Gastrocnemius medialis (tissue), 4 donors: ENCODE measurements around the gene TRAF1. TPM values are rescaled to one million over a fixed set of nuclear protein-coding genes. Genes with fewer than 3 reads are reported as not detected.

Experiments
- ATAC-seq, 2 donors: fragments of 150-250 bp; one replicate each; pipeline ENCODE4 v1.9.1; 2016
- DNase-seq, 2 donors: peaks; one replicate each; pipeline ENCODE4 v3.0.0-alpha.2; 2019
- H3K27ac ChIP-seq, 4 donors: fragments of 200-600 bp; sonication (generic); 1 replicate in 1 of 4; 2 replicates in 3 of 4; pipeline ENCODE4 v1.5.1; 2016 to 2018; ENCODE audit warnings: mild to moderate bottlenecking in 2 of 4, moderate library complexity in 1 of 4
- H3K27me3 ChIP-seq, 3 donors: fragments of 200-600 bp; sonication (generic) in 2 of 3; 1 replicate in 1 of 3; 2 replicates in 2 of 3; pipeline versions ENCODE4 v1.5.1 to v1.6.0; 2016 to 2019; ENCODE audit warnings: mild to moderate bottlenecking in 1 of 3, moderate library complexity in 1 of 3
- H3K36me3 ChIP-seq, 2 donors: fragments of 200-600 bp; sonication (generic) in 1 of 2; one replicate each; pipeline ENCODE4 v1.5.1; 2017 to 2018
- H3K4me1 ChIP-seq, 2 donors: fragments of 200-600 bp; sonication (generic) in 1 of 2; one replicate each; pipeline ENCODE4 v1.5.1; 2016 to 2017; ENCODE audit warnings: mild to moderate bottlenecking in 2 of 2
- H3K4me3 ChIP-seq, 4 donors: fragments of 200-600 bp; sonication (generic) in 3 of 4; 1 replicate in 1 of 4; 2 replicates in 3 of 4; pipeline ENCODE4 v1.5.1; 2016 to 2019; ENCODE audit warnings: mild to moderate bottlenecking in 2 of 4
- H3K9me3 ChIP-seq, 3 donors: fragments of 200-600 bp; sonication (generic) in 2 of 3; 1 replicate in 1 of 3; 2 replicates in 2 of 3; pipeline ENCODE4 v1.5.1; 2016 to 2019
- CTCF ChIP-seq, 5 experiments: fragments of 450-650 bp in 3 of 5; fragments of 200-600 bp in 2 of 5; sonication (generic) in 2 of 5; IDR thresholded peaks in 4 of 5; conservative IDR thresholded peaks in 1 of 5; 1 replicate in 4 of 5; 2 replicates in 1 of 5; pipeline ENCODE4 v1.5.1; 2016 to 2019; ENCODE audit warnings: antibody characterized with exemption in 5 of 5, mild to moderate bottlenecking in 3 of 5, moderate library complexity in 3 of 5
- POLR2A ChIP-seq, 2 donors: fragments of 450-650 bp; IDR thresholded peaks; one replicate each; pipeline ENCODE4 v1.6.1; 2017; ENCODE audit warnings: antibody characterized with exemption in 2 of 2, mild to moderate bottlenecking in 2 of 2, moderate library complexity in 2 of 2
- in situ Hi-C, 4 donors: fragments of 200-750 bp; cut with MboI; loops; one replicate each; pipeline versions ENCODE4 v1.15.0 to v1.8.0; 2017; ENCODE audit warnings: low sequenced_read_pairs in 4 of 4
- intact Hi-C: fragments of 100-400 bp; cut with DNase I; formaldehyde crosslinking; loops from one replicate; pipeline ENCODE4 v1.15.1; 2023; ENCODE audit warnings: low total_unique reads
- total RNA-seq, 4 donors: library from RNA; depleted of rRNA; stranded (reverse); fragments of >200 nt; gene quantifications; one replicate each; pipeline versions ENCODE4 v1.1.0 to v1.2.3, GENCODE V29; 2016

TRAF1 gene
- total RNA-seq, 4 donors from 2014 or later: 0.42 to 1.6 (median 0.77) TPM

- DNase-seq (no peak), ATAC-seq (no peak)
- Histone ChIP-seq H3K36me3 (no peaks in the 10 kb centered on the region), H3K4me1 (peaks cover 22 to 23% of the 10 kb centered on the region in 2 donors), H3K4me3 (no peak overlapping the region), H3K27ac (peak overlapping the region in 3 of 4 donors; percentile 19 to 29 (median 19)), H3K27me3 (no peaks in the 10 kb centered on the region), H3K9me3 (no peaks in the 10 kb centered on the region)
- TF ChIP-seq POLR2A (IDR thresholded peaks at IDR 0.05) (no peak), CTCF (IDR thresholded peaks at IDR 0.05 in 4 of 5, conservative IDR thresholded peaks at IDR 0.05 in 1 of 5) (no peak)
- in situ Hi-C loops: no loop called here
- intact Hi-C loops: no loop called here
Measured at GRCh38 chr9:120916991-120917880, 9.4 kb downstream of the TRAF1 start.

GRCh38 chr9:120916588-120916987, 10.0 kb downstream of the TRAF1 start:
- Histone ChIP-seq H3K27me3 (no peaks in the 10 kb centered on the region), H3K27ac (peak overlapping the region in 3 of 4 donors; percentile 19 to 29 (median 19)), H3K4me1 (peaks cover 22 to 23% of the 10 kb centered on the region in 2 donors), H3K9me3 (no peaks in the 10 kb centered on the region), H3K36me3 (no peaks in the 10 kb centered on the region), H3K4me3 (no peak overlapping the region)
- TF ChIP-seq CTCF (IDR thresholded peaks at IDR 0.05 in 4 of 5, conservative IDR thresholded peaks at IDR 0.05 in 1 of 5): peak in 1 of 5 experiments; percentile 17
- no peak for TF ChIP-seq POLR2A (IDR thresholded peaks at IDR 0.05)
- peak; percentile 59 to 76 for DNase-seq
- intact Hi-C loops: no loop called here
- in situ Hi-C loops: no loop called here
- peak; percentile 72 to 78 for ATAC-seq

GRCh38 chr9:120915854-120916470, 10.6 kb downstream of the TRAF1 start:
- DNase-seq (no peak), ATAC-seq (no peak)
- Histone ChIP-seq H3K4me1 (peaks cover 22 to 23% of the 10 kb centered on the region in 2 donors), H3K27me3 (no peaks in the 10 kb centered on the region), H3K36me3 (no peaks in the 10 kb centered on the region), H3K9me3 (no peaks in the 10 kb centered on the region), H3K4me3 (no peak overlapping the region), H3K27ac (peak overlapping the region in 2 of 4 donors; percentile 17 to 29)
- in situ Hi-C loops (no loop called here), intact Hi-C loops (no loop called here)
- TF ChIP-seq CTCF (IDR thresholded peaks at IDR 0.05 in 4 of 5, conservative IDR thresholded peaks at IDR 0.05 in 1 of 5) (no peak), POLR2A (IDR thresholded peaks at IDR 0.05) (no peak)

GRCh38 chr9:120914953-120915352, 11.6 kb downstream of the TRAF1 start:
- TF ChIP-seq POLR2A (IDR thresholded peaks at IDR 0.05) (no peak), CTCF (IDR thresholded peaks at IDR 0.05 in 4 of 5, conservative IDR thresholded peaks at IDR 0.05 in 1 of 5) (no peak)
- Histone ChIP-seq H3K4me1 (peaks cover 17 to 22% of the 10 kb centered on the region in 2 donors), H3K27me3 (no peaks in the 10 kb centered on the region), H3K36me3 (no peaks in the 10 kb centered on the region), H3K9me3 (no peaks in the 10 kb centered on the region), H3K4me3 (no peak overlapping the region), H3K27ac (no peak overlapping the region)
- intact Hi-C loops: no loop called here
- in situ Hi-C loops: no loop called here
- ATAC-seq (no peak), DNase-seq (no peak)
